ENCODE data around the gene SYT14.
"Not testable (repeated sequence)": the region's sequence is repeated elsewhere in the genome, so short reads cannot be mapped to it uniquely, and the experiment has no call there.

SYT14 gene

GRCh38 chr1:209893751-209894150, 44.3 kb upstream of the SYT14 start:
- TF ChIP-seq EZH2phosphoT487 (IDR thresholded peaks at IDR 0.05; ENCODE audit: low read depth) (no peak), CTCF (IDR thresholded peaks at IDR 0.05; ENCODE audit: low read depth, low read length) (no peak)
- no peak overlapping the region for H3K27ac ChIP-seq (ENCODE audit: low read length)
- H3K9me3 ChIP-seq (ENCODE audit: insufficient read depth, low read length), result no peaks in the 10 kb centered on the region
- no peaks in the 10 kb centered on the region for H3K36me3 ChIP-seq (replicated peaks; ENCODE audit: low read depth, low read length)
- no peak overlapping the region for H3K4me2 ChIP-seq (ENCODE audit: low read length)
- H2AFZ ChIP-seq (ENCODE audit: low read depth, low read length), result no peak overlapping the region
- no peak overlapping the region for H3K4me3 ChIP-seq (ENCODE audit: low read length)
- H3K9ac ChIP-seq (ENCODE audit: low read length), result no peak overlapping the region
- H3K27me3 ChIP-seq (ENCODE audit: low read depth, low read length), result peaks cover 23% of the 10 kb centered on the region
- H4K20me1 ChIP-seq (ENCODE audit: insufficient read depth, low read length), result no peaks in the 10 kb centered on the region
- H3K4me1 ChIP-seq (ENCODE audit: low read length), result no peaks in the 10 kb centered on the region
- H3K79me2 ChIP-seq (ENCODE audit: low read length), result no peaks in the 10 kb centered on the region

DNA sequence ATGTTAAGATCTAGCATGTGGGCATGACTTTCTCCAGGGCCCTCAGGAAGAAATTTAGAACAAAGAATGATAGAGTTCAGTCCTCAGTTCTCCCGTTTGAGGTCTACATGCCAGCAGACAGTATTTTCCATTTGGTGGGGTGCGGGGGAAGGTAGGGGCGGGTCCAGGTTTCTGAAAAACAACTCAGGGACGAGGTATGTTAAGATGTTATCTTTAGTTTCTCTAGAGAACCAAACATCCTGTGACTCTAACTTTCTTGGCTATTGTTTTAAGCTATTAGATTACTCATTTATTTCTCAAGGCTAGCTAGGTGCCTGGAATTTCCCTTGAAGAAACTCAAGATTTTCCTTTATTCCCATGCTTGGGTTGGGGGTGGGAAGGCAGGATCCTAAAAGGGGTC, 42.3 kb upstream of the SYT14 start:
- Histone ChIP-seq H3K79me2 (ENCODE audit: low read length) (no peaks in the 10 kb centered on the region), H3K9me3 (ENCODE audit: insufficient read depth, low read length) (no peaks in the 10 kb centered on the region), H3K27me3 (ENCODE audit: low read depth, low read length) (peaks cover 23% of the 10 kb centered on the region), H3K9ac (ENCODE audit: low read length) (no peak overlapping the region), H3K4me3 (ENCODE audit: low read length) (no peak overlapping the region), H4K20me1 (ENCODE audit: insufficient read depth, low read length) (no peaks in the 10 kb centered on the region), H3K27ac (ENCODE audit: low read length) (no peak overlapping the region), H3K36me3 (replicated peaks; ENCODE audit: low read depth, low read length) (no peaks in the 10 kb centered on the region), H3K4me2 (ENCODE audit: low read length) (no peak overlapping the region), H2AFZ (ENCODE audit: low read depth, low read length) (no peak overlapping the region), H3K4me1 (ENCODE audit: low read length) (no peaks in the 10 kb centered on the region)
- TF ChIP-seq CTCF (IDR thresholded peaks at IDR 0.05; ENCODE audit: low read depth, low read length) (no peak), EZH2phosphoT487 (IDR thresholded peaks at IDR 0.05; ENCODE audit: low read depth) (no peak)

DNA sequence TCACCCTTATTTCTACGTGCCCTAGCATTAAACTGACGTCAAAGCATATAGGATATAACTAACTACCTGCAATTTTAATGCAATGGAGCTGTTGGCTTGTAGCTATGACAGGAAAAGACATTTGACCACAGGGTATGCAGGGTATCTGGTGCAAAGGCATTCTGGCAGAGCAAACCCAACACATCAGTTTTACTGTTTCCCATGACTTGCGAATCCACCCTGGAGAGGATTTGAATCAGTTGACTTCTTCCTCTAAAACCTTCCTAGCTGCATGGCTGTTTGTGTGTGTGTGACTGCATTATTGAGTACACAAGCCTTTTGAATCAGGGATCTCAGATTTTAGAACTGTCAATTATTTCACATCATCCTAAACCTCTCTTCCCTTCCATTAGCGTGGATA, 41.7 kb upstream of the SYT14 start:
- TF ChIP-seq EZH2phosphoT487 (IDR thresholded peaks at IDR 0.05; ENCODE audit: low read depth) (no peak), CTCF (IDR thresholded peaks at IDR 0.05; ENCODE audit: low read depth, low read length) (no peak)
- Histone ChIP-seq H3K4me3 (ENCODE audit: low read length) (no peak overlapping the region), H3K9me3 (ENCODE audit: insufficient read depth, low read length) (no peaks in the 10 kb centered on the region), H3K4me2 (ENCODE audit: low read length) (no peak overlapping the region), H3K9ac (ENCODE audit: low read length) (no peak overlapping the region), H2AFZ (ENCODE audit: low read depth, low read length) (no peak overlapping the region), H3K4me1 (ENCODE audit: low read length) (no peaks in the 10 kb centered on the region), H3K79me2 (ENCODE audit: low read length) (no peaks in the 10 kb centered on the region), H3K36me3 (replicated peaks; ENCODE audit: low read depth, low read length) (no peaks in the 10 kb centered on the region), H3K27ac (ENCODE audit: low read length) (no peak overlapping the region), H4K20me1 (ENCODE audit: insufficient read depth, low read length) (no peaks in the 10 kb centered on the region), H3K27me3 (ENCODE audit: low read depth, low read length) (peaks cover 23% of the 10 kb centered on the region)

GRCh38 chr1:209898271-209898670, 39.7 kb upstream of the SYT14 start:
- not testable (repeated sequence) for H3K27ac ChIP-seq (ENCODE audit: low read length); H2AFZ ChIP-seq (ENCODE audit: low read depth, low read length); H3K9ac ChIP-seq (ENCODE audit: low read length); H4K20me1 ChIP-seq (ENCODE audit: insufficient read depth, low read length); H3K79me2 ChIP-seq (ENCODE audit: low read length); H3K4me1 ChIP-seq (ENCODE audit: low read length); H3K9me3 ChIP-seq (ENCODE audit: insufficient read depth, low read length); H3K4me3 ChIP-seq (ENCODE audit: low read length); H3K36me3 ChIP-seq (replicated peaks; ENCODE audit: low read depth, low read length); H3K4me2 ChIP-seq (ENCODE audit: low read length)
- H3K27me3 ChIP-seq (ENCODE audit: low read depth, low read length), result peaks cover 23% of the 10 kb centered on the region

GRCh38 chr1:209898851-209899250, 39.2 kb upstream of the SYT14 start:
- not testable (repeated sequence) for H3K4me3 ChIP-seq (ENCODE audit: low read length); H3K36me3 ChIP-seq (replicated peaks; ENCODE audit: low read depth, low read length); H3K9me3 ChIP-seq (ENCODE audit: insufficient read depth, low read length); H3K9ac ChIP-seq (ENCODE audit: low read length); H4K20me1 ChIP-seq (ENCODE audit: insufficient read depth, low read length); H3K27ac ChIP-seq (ENCODE audit: low read length); H2AFZ ChIP-seq (ENCODE audit: low read depth, low read length); H3K79me2 ChIP-seq (ENCODE audit: low read length); H3K4me1 ChIP-seq (ENCODE audit: low read length); H3K4me2 ChIP-seq (ENCODE audit: low read length)
- H3K27me3 ChIP-seq (ENCODE audit: low read depth, low read length), result peaks cover 23% of the 10 kb centered on the region
